TTC549 (cell line): ENCODE data around the gene PTPRN.
"Not testable (repeated sequence)": the region's sequence is repeated elsewhere in the genome, so short reads cannot be mapped to it uniquely, and the experiment has no call there.

ENCODE experiments used
- FAIRE-seq: peaks from 2 replicates; lab custom pipeline; 2012; peaks lifted over from hg19 to GRCh38; lab: Jason Lieb, UNC

PTPRN gene

GRCh38 chr2:219309278-219309677, at the start of gene PTPRN:
TSS of gene PTPRN (minus strand) at chr2:219309401. CDS start at chr2:219309332, 69 bp downstream.
- FAIRE-seq = no peak

DNA sequence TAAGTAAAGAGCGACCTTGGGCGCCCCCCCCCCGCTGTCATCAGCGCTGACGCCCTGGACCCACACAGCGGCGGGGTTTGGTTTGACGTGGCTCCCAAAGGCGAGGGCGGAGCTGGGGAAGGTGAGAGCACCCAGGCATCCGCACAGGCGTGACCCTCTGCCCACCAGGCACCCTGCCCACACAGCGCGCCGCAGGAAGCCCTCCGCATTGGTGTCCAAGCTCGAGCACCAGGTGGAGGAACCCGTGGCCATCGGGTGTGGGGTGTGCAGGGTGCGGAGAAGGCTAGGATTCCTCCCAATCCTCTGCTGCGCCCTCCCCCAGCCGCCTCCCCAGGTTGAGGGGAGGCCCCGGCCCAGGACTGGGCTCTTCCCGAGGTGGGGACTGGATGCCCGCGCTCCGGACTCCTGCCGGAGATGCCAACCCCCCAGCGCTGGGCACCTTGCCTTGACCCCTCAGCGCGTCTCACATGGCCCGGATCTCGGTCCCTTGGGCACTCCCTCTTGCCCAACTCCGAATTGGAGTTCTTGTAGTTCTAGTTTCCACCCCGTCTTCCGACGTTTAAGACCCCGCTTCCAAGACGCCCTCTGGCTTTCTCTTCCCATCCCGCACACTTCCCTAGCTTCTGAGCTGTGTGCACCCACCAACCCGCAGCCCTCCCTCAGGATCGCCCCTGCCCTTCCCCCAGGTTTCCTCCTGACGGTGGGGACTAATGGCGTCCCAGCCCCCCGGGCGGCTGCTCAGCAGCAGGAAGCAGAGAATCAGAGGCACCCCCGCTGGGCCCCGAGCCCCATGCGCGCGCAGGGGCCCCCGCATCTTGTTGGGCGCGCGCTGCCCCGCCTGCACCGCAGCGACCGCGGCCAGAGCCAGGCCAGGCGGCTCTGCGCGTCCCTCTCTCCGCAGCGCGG, 49.2 kb upstream of the PTPRN start:
- no peak for FAIRE-seq

DNA sequence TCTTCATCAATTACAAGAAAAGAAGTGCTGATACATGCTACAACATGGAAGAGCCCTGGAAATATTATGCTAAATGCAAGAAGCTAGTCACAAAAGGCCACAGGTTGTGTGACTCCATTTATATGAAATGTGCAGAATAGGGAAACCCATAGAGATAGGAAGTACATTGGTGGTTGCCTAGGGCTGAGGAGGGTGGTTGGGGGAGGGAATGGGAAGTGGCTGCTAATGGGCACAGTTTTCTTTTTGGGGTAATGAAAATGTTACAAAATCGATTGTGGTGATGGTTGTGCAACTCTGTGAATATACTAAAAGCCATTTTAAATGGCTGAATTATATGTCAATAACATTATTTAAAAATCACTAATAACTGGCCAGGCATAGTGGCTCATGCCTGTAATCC, 47.6 kb upstream of the PTPRN start:
- no peak for FAIRE-seq

GRCh38 chr2:219354582-219354981, 45.4 kb upstream of the PTPRN start:
- FAIRE-seq = no peak

DNA sequence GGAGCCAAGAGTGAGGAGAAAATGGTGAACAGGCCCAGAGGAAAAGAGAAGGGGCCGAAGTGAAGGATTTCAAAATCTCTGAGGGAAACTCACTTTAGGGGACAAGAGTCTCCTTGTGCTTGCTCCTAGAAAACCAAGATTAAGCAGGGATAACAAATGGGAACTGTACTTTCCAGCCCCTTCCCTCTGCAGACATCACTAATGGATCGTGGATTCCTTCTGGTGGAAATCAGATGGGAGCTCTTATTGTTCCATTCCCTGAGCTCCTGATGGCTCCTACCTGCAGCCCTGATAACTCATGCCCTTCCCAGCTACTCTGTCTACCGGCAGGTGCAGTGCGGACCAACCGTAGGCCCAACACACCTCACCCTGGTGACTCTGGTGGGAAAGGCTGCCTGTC, 43.9 kb upstream of the PTPRN start:
- no peak for FAIRE-seq

GRCh38 chr2:219352448-219353023, 43.3 kb upstream of the PTPRN start:
- peak; percentile 69 for FAIRE-seq

GRCh38 chr2:219350710-219351221, 41.6 kb upstream of the PTPRN start:
- FAIRE-seq = no peak

GRCh38 chr2:219350215-219350614, 41.0 kb upstream of the PTPRN start:
- no peak for FAIRE-seq

- no peak for FAIRE-seq
Measured at GRCh38 chr2:219344751-219345430, 35.7 kb upstream of the PTPRN start.

DNA sequence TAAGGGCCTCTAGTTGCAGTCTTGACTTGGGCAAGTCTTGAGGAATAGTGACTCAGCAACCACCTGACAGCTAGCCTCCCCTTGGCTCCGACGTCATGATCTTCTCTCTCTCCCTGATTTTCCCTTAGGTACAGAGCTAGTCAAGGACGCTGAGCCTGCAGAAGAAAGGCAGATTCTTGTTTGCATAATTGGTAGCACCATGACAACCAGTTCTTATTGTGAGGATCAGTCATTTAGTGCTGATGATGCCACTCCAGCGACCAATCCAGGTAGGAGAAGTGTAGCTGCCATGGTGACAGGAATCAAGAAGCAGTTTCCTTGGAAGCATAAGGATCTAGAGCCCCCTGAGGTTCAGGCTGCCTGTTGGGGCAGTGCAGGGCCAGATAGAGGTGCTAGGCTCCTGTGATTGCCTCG, 26.2 kb upstream of the PTPRN start:
- no peak for FAIRE-seq

DNA sequence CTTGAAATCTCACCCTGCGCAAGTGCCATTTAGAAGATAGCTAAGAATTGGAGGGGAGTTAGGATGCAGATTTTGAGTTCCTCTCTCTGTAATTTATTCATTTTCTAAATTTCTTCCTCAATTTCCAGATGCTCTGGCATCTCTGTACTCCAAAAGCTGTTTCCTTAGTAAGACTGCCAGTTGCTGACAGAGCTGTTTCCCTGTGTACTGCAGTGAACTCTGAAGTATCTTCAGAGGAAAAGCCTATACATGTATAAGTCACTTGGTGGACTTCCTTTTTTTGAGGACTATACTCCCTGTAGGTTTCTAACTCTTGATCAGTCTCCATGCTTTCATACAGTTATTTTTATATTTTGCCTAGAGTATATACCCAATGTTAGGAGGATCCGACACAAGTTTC, 24.9 kb upstream of the PTPRN start:
- FAIRE-seq = no peak

- no peak for FAIRE-seq
Measured at GRCh38 chr2:219332542-219332941, 23.3 kb upstream of the PTPRN start, which contains the start of gene RESP18. TSS of gene RESP18 (minus strand) at chr2:219332744.

DNA sequence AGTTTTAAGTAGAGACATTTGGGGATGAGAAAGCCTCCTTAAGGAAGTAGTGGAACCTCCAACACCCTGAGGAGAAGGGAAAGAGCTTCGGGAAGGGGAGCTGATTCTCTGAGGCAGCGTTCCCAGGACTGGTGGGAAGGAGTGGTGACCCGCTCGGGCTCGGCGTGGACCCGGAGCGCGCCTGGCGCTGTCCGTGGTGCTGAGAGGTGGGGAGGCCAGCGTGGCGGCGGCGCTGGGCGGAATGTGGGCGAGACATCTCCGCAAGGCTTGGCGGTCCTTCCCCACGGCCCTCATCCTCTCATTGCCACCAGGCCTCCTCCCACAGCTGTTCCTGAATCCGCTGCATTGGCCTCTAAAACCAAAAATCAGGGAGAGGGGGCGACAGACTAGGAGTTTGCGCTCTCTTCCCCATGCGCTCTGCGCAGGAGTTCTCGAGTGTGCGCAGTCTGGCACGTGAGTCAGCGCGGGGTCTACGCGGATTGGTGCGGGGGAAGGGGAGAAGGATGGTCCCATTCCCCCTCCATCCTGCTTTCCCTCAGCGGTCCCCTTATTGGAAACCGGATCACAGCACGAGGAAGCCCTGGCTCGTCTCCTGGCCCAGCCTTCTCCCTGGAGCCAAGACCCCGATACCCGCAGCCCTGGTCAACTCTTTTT, 22.5 kb upstream of the PTPRN start:
- no peak for FAIRE-seq

- no peak for FAIRE-seq
Measured at GRCh38 chr2:219327719-219328118, 18.5 kb upstream of the PTPRN start.

GRCh38 chr2:219325657-219326315, 16.6 kb upstream of the PTPRN start:
- no peak for FAIRE-seq

- FAIRE-seq = no peak
Measured at GRCh38 chr2:219325136-219325535, 15.9 kb upstream of the PTPRN start.

- no peak for FAIRE-seq
Measured at GRCh38 chr2:219323434-219323833, 14.2 kb upstream of the PTPRN start.

- FAIRE-seq = no peak
Measured at GRCh38 chr2:219314804-219315468, 5.7 kb upstream of the PTPRN start.

- FAIRE-seq = not testable (repeated sequence)
Measured at GRCh38 chr2:219312683-219313263, 3.6 kb upstream of the PTPRN start.

- FAIRE-seq = no peak
Measured at GRCh38 chr2:219308142-219309101, 779 bp downstream of the PTPRN start.
